Endothelial cell of umbilical vein (primary cell): ENCODE measurements around the gene KCTD1. TPM values are rescaled to one million over a fixed set of nuclear protein-coding genes. Genes with fewer than 3 reads are reported as not detected.

Source experiments
- BruUV-seq: library from RNA; stranded (reverse); fragments of 400-500 nt; replicated peaks from 2 replicates; lab custom pipeline; 2021; lab: Mats Ljungman, UMichigan
- CTCF ChIA-PET: fragments of 300-600, 350-600 bp; sonication (Branson Sonifier 250); formaldehyde crosslinking; loops from one replicate; lab custom pipeline; 2021; ENCODE audit warnings: antibody characterized with exemption, inconsistent platforms; lab: Charles Lee
- POLR2A ChIA-PET: fragments of 300-600, 350-600 bp; sonication (Branson Sonifier 250); formaldehyde crosslinking; loops from one replicate; lab custom pipeline; 2021; ENCODE audit warnings: antibody characterized with exemption, inconsistent platforms; lab: Charles Lee
- DNase-seq: peaks from one replicate; pipeline ENCODE4 v3.0.0-alpha.2; 2011; ENCODE audit warnings: low read depth, low spot score
- FAIRE-seq: peaks from 2 replicates; lab custom pipeline; 2011; peaks lifted over from hg19 to GRCh38; lab: Jason Lieb, UNC
- H2AFZ ChIP-seq: 2 replicates; pipeline ENCODE4 v1.6.0; 2012; ENCODE audit warnings: low read depth, low read length, control low read depth, inconsistent platforms
- H3K27ac ChIP-seq: 2 replicates; pipeline ENCODE4 v1.5.1; 2011; ENCODE audit warnings: low read depth, mild to moderate bottlenecking, control low read depth, low read length, moderate library complexity; ENCODE audit not compliant: insufficient read depth
- H3K27me3 ChIP-seq, 2 experiments: 2 replicates each; pipeline versions ENCODE4 v1.6.0 to v1.6.1; 2011; ENCODE audit warnings: low read length in 2 of 2, mixed read lengths in 1 of 2; ENCODE audit not compliant: control insufficient read depth in 2 of 2, insufficient read depth in 2 of 2
- H3K36me3 ChIP-seq, 2 experiments: 2 replicates in 1 of 2; 3 replicates in 1 of 2; pipeline ENCODE4 v1.5.1; 2011; ENCODE audit warnings: low read length in 2 of 2, mild to moderate bottlenecking in 1 of 2, moderate library complexity in 1 of 2; ENCODE audit not compliant: control insufficient read depth in 2 of 2, insufficient read depth in 2 of 2; ENCODE audit errors: extremely low read depth in 1 of 2
- H3K4me1 ChIP-seq: 3 replicates; pipeline ENCODE4 v1.5.1; 2011; ENCODE audit warnings: mild to moderate bottlenecking, low read length; ENCODE audit not compliant: control insufficient read depth, insufficient read depth; ENCODE audit errors: extremely low read depth
- H3K4me2 ChIP-seq: 2 replicates; pipeline ENCODE4 v1.6.1; 2011; ENCODE audit warnings: low read length, control low read depth, mixed read lengths; ENCODE audit not compliant: insufficient read depth
- H3K4me3 ChIP-seq, 3 experiments: fragments of 200-600 bp in 1 of 3; sonication (generic), shearing (Covaris generic) in 1 of 3; replicated peaks in 1 of 3; 2 replicates each; pipeline ENCODE4 v1.5.1; 2011 to 2016; ENCODE audit warnings: control low read depth in 3 of 3, low read length in 3 of 3, mild to moderate bottlenecking in 2 of 3, inconsistent platforms in 1 of 3, low read depth in 1 of 3, moderate library complexity in 1 of 3; ENCODE audit not compliant: insufficient read depth in 1 of 3
- H3K79me2 ChIP-seq: 2 replicates; pipeline ENCODE4 v1.6.0; 2012; ENCODE audit warnings: low read length, inconsistent platforms; ENCODE audit not compliant: control insufficient read depth, insufficient read depth
- H3K9ac ChIP-seq: replicated peaks from 2 replicates; pipeline ENCODE3; 2011; ENCODE audit warnings: low read length, control low read depth; ENCODE audit not compliant: insufficient read depth; ENCODE audit errors: extremely low read depth
- H3K9me1 ChIP-seq: replicated peaks from 3 replicates; pipeline ENCODE4 v1.6.0; 2011; ENCODE audit warnings: mild to moderate bottlenecking, low read length; ENCODE audit not compliant: control insufficient read depth, insufficient read depth; ENCODE audit errors: extremely low read depth
- H3K9me3 ChIP-seq: replicated peaks from 2 replicates; pipeline ENCODE4 v1.5.1; 2012; ENCODE audit warnings: low read length, inconsistent platforms; ENCODE audit not compliant: control insufficient read depth, insufficient read depth
- H4K20me1 ChIP-seq: replicated peaks from 2 replicates; pipeline ENCODE3; 2011; ENCODE audit warnings: mild to moderate bottlenecking, low read length; ENCODE audit not compliant: control insufficient read depth, insufficient read depth; ENCODE audit errors: extremely low read depth
- CTCF ChIP-seq, 2 donors: IDR thresholded peaks; 1 replicate in 1 of 2; 2 replicates in 1 of 2; pipeline ENCODE4 v1.5.1; 2011; ENCODE audit warnings: low read length in 2 of 2, mild to moderate bottlenecking in 2 of 2, moderate library complexity in 2 of 2, control low read depth in 1 of 2, inconsistent platforms in 1 of 2, low read depth in 1 of 2; ENCODE audit not compliant: insufficient read depth in 1 of 2; ENCODE audit errors: extremely low read depth in 1 of 2
- EZH2 ChIP-seq: IDR thresholded peaks from 2 replicates; pipeline ENCODE4 v1.6.1; 2012; ENCODE audit warnings: borderline replicate concordance, low read depth, mild to moderate bottlenecking, moderate library complexity, low read length, inconsistent platforms; ENCODE audit not compliant: severe bottlenecking
- FOS ChIP-seq: IDR thresholded peaks from 2 replicates; pipeline ENCODE4 v1.6.1; 2011; ENCODE audit warnings: mild to moderate bottlenecking, low read length, moderate library complexity, borderline replicate concordance; ENCODE audit not compliant: insufficient read depth
- GATA2 ChIP-seq: IDR thresholded peaks from 2 replicates; pipeline ENCODE4 v1.7.0; 2011; ENCODE audit warnings: low read depth, mild to moderate bottlenecking, moderate library complexity, mixed read lengths, low read length; ENCODE audit not compliant: insufficient read length, insufficient read depth
- JUN ChIP-seq: IDR thresholded peaks from 2 replicates; pipeline ENCODE4 v1.6.1; 2011; ENCODE audit warnings: borderline replicate concordance, low read depth; ENCODE audit not compliant: insufficient read length, insufficient read depth
- MAX ChIP-seq: IDR thresholded peaks from 2 replicates; pipeline ENCODE4 v1.6.1; 2011; ENCODE audit not compliant: insufficient read depth, insufficient read length
- MYC ChIP-seq: IDR thresholded peaks from one replicate; pipeline ENCODE4 v1.6.1; 2011; ENCODE audit warnings: mild to moderate bottlenecking, low read depth, low read length
- POLR2A ChIP-seq: IDR thresholded peaks from 2 replicates; pipeline ENCODE4 v1.6.1; 2012; ENCODE audit warnings: low read depth, mild to moderate bottlenecking, control low read depth, low read length
- POLR2AphosphoS5 ChIP-seq: IDR thresholded peaks from 2 replicates; pipeline ENCODE4 v1.6.1; 2012; ENCODE audit warnings: low read depth, mild to moderate bottlenecking, control low read depth, low read length, moderate library complexity; ENCODE audit not compliant: insufficient read depth
- dilution Hi-C: fragments of 300-500 bp; cut with MboI; formaldehyde crosslinking; loops from one replicate; pipeline ENCODE4 v1.15.0; 2019; ENCODE audit warnings: low sequenced_read_pairs; ENCODE audit not compliant: extremely low pct_ligation_motif_present
- intact Hi-C: fragments of 100-400 bp; cut with micrococcal nuclease; formaldehyde crosslinking; loops from one replicate; pipeline ENCODE4 v1.10.0; 2022
- polyA plus RNA-seq, 4 experiments: library from polyadenylated mRNA; depleted of rRNA in 3 of 4; stranded (reverse) in 3 of 4; unstranded in 1 of 4; fragments of >200 nt; gene quantifications; 2 replicates each; pipeline versions ENCODE4 v1.2.1 to v1.2.3, GENCODE V29; 2011 to 2012; ENCODE audit warnings: missing spikeins in 1 of 4
- total RNA-seq: library from RNA; stranded (reverse); gene quantifications from 2 replicates; pipeline ENCODE4 v1.2.3, GENCODE V29; 2021

KCTD1 gene
- total and polyA plus RNA-seq, 2 donors (not counting 3 experiments of a cell fraction or from before 2014, with no cell fraction given): 6.1 to 12.1 TPM

- Histone ChIP-seq H2AFZ (no peak overlapping the region), H4K20me1 (no peaks in the 10 kb centered on the region), H3K4me2 (no peak overlapping the region), H3K36me3 (no peaks in the 10 kb centered on the region), H3K4me1 (peaks cover 11% of the 10 kb centered on the region), H3K79me2 (no peaks in the 10 kb centered on the region), H3K9me3 (no peaks in the 10 kb centered on the region), H3K27ac (no peak overlapping the region), H3K4me3 (no peak overlapping the region), H3K9me1 (no peaks in the 10 kb centered on the region), H3K27me3 (no peaks in the 10 kb centered on the region), H3K9ac (no peak overlapping the region)
- POLR2A ChIA-PET: no interaction called here
- no peak for DNase-seq
- no peak for FAIRE-seq
- intact Hi-C loops (no loop called here), dilution Hi-C loops (no loop called here)
- BruUV-seq: no TSS peak
- CTCF ChIA-PET: no interaction called here
- TF ChIP-seq JUN: no peak
- no peak for TF ChIP-seq POLR2AphosphoS5
- no peak for TF ChIP-seq EZH2
- no peak for TF ChIP-seq MAX
- no peak for TF ChIP-seq CTCF (IDR thresholded peaks at IDR 0.05; ENCODE audit: extremely low read depth in 1 of 2, insufficient read depth in 1 of 2, low read depth in 1 of 2, low read length in 2 of 2)
- TF ChIP-seq GATA2: no peak
- no peak for TF ChIP-seq POLR2A
- no peak for TF ChIP-seq FOS
- no peak for TF ChIP-seq MYC
These were observed 38.0 kb downstream of the KCTD1 start for GRCh38 chr18:26510337-26510736.
